GM19025 (cell line): ENCODE measurements around the gene ARRB2.

Experiments
- ATAC-seq: cut with Tn5 transposase; IDR thresholded peaks from one replicate; pipeline ENCODE4 v1.9.1; 2021; ENCODE audit warnings: mild to moderate bottlenecking, low read depth, moderate library complexity; ENCODE audit not compliant: unreplicated experiment

The ARRB2 gene

DNA sequence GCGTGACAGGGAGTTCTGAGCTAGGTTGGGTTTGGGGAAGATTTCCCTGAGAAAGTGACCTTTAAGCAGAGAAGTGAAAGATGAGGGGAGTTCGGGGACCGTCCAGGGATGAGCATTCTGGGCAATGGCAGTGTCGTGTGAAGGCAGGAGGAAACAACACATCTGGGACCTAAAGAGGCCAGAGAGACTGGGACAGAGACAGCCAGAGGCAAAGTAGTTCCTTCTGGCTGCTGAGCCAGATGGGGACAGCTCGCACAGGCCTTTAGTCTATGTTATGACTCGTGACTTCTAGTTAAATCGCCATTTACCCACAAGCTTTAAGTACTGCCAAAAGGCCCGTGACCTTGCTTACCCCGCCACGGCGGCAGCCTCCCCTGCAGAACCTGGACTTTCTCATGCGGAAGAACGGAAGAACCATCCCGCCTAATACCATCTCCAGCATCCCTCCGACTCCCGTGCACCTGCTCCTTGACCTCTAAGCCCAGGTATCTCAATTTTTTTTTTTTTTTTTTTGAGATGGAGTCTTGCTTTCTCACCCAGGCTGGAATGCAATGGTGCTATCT is 12.3 kb downstream of the ARRB2 start:
- no peak for ATAC-seq

DNA sequence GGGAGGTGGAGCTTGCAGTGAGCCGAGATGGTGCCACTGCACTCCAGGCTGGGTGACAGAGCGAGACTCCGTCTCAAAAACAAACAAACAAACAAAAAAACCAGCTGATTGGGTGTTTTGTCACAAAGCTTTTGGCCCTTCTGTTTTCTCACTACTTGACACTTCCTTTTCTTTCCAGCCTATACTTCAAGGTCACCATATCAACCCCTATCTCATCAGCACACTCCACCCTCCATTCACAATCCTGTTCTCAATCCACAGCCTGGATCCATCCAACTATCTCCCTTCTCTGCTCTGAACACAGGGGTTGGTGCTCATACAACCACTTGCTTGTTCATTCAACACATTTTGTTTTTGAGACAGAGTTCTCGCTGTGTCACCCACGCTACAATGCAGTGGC is 14.2 kb downstream of the ARRB2 start:
- ATAC-seq: no peak

DNA sequence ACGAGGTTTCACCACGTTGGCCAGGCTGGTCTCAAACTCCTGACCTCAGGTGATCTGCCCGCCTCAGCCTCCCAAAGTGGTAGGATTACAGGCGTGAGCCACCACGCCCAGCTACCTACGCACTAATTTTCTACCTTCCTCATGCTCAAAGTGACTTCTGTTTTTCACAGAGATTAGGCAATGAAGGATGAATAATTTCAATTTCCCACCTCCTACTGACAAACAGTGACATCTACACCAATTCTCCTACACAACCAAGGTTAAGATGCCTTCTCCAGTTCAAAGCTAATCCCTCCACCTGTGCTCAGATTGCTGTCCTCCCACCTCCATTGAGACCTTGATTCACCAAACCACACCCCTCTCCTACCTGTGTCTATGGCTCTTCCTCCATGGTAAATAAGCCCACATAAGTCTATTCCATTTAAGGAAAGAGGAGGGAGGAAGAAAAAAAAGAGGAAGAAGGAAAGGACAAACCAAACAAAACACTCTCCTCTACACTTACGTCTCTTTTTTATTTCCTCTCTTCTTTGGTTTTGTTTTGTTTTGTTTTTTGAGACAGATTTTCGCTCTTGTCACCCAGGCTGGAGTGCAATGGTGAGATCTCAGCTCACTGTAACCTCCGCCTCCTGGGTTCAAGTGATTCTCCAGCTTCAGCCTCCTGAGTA is 15.3 kb downstream of the ARRB2 start:
- ATAC-seq: no peak

DNA sequence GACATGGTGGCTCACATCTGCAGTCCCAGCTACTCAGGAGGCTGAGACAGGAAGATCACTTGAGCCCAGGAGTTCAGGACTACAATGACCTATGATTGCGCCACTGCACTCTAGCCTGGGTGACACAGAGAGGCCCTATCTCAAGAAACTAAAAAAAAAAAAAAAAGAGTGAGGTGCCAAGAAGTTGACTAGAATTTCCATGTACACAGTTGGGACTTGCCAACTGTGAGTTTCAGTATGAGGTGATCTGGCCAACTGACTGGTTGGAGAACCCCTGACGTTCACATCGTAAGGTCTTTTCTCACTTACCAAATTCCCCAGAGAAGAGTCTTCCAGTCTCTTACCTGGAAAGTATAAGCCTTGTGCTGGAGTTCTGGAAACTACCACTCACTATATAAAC is 17.7 kb downstream of the ARRB2 start:
- ATAC-seq: no peak

DNA sequence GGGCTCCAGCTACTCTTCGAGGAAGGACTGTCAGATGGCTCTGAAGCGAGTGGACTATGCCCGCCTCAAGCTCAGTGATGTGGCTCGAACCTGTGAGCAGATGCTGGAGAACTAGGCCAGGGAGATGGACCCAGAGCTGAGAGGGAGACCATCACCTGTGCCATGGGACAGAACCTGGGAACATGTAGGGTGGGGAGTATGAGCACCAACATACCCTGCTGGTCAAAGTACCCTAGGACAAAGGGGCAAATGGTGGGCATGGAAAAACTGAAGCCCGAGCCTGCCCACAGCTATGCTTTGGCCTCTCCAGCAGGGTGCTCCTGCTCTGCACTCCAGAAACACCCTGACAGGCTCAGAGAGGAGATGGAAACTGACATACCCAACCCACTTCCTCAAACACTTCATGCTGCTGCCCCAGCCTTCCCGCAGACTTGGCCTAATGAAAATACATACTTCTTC is 22.7 kb downstream of the ARRB2 start:
- ATAC-seq: no peak

DNA sequence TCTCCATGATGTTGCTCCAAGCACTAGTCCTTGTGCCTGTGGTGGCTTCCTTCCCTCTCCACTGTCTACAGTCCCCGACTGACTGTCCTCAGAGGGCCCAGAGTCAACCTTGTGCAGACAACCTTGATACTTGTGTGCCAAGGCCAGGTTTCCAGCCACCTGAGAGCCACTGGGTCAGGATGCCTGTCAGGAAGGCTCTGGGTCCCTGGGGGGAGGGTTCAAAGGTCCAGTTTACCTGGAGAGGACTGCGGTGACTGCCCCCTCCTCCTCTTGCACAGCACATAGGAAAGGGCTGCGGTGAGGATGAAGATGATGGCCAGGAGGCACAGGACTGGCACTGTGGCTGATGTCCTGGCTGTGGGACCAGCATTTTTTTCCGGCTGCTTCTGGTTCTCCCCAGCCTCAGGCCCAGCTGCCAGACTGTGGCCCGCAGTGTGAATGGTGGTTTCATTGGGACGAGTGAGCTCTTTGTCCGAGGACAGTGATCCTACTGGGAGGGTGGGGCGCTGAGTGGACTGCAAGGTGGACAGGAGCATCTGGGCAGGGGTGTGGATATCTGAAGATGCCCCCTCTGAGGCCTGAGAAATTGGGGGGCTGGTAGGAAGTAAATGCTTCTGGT is 24.5 kb downstream of the ARRB2 start:
- ATAC-seq: no peak

DNA sequence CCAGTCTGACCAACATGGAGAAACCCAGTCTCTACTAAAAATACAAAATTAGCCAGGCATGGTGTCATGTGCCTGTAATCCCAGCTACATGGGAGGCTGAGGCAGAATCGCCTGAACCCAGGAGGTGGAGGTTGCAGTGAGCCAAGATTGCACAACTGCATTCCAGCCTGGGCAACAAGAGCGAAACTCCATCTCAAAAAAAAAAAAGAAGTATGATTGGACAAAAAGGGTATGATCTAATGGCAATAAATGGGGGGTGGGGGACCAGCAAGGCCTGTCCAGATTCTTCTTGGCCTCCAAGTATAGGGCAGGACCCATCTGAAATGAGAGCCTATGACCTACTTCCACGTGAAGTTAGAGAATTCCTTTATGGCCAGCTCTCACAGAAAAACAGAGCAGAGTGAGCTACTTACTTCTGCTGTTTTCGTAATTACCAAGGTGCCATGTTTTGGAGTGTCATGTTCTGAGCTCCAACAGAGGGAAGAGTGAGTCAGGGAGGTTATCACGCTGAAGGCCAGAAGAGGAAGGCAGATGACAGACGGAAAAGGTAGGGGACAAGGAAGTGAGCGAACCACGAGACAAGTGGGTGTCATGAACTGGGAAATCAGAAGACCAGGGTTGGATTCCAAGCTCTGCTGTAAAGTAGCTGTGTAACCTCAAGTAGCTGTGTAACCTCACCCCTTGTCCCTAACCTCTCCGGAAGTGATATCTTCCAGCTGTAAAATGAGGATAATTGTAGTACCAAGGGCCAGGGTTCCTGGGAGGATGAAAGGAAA is 25.6 kb downstream of the ARRB2 start:
- ATAC-seq: no peak

DNA sequence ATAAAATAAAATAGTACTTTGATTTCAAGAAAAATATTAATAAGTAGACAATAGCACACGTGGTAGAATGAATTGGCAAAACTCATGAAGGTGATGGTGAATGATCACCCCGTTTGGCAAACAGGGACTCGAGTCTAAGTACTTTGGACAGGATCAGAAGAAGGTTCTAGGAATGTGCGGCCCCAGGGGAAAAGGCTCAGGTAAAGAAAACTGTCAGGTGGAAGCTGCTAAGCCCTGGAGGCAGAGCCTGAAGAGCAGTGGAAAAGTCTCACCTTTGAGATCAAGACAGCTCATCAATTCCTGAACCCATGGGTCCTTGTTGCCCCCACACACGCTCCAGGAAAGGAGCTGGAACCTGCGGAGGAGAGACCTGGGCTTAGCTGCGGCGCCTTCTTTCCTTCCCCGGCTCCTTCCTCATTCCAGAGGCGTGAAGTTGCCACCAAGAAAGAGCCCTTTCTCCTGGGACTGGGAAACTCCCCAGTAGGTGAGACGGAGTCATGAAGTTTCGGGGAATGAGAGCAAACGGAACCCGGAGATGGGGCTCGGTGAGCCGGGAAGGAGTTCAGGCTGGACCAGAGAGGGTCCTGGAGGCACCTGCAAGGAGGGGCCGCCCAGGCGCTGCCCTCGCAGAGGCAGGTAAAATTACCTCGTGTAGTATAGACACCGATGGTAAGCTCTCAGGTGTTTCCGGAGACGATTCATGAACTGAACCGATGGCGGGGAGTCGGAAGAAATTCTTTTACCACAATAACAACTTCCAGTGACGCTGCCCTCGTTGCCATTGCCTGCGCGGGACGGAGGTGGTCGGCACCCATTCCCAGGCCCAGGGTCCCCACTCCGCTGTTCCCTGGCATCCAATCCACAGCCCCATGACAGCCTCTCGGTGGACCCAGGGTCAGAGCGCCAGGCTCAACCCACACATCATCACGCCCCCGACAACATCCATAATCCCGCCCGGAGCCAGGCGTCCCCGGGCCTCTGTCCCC is 28.0 kb downstream of the ARRB2 start:
- ATAC-seq: no peak

DNA sequence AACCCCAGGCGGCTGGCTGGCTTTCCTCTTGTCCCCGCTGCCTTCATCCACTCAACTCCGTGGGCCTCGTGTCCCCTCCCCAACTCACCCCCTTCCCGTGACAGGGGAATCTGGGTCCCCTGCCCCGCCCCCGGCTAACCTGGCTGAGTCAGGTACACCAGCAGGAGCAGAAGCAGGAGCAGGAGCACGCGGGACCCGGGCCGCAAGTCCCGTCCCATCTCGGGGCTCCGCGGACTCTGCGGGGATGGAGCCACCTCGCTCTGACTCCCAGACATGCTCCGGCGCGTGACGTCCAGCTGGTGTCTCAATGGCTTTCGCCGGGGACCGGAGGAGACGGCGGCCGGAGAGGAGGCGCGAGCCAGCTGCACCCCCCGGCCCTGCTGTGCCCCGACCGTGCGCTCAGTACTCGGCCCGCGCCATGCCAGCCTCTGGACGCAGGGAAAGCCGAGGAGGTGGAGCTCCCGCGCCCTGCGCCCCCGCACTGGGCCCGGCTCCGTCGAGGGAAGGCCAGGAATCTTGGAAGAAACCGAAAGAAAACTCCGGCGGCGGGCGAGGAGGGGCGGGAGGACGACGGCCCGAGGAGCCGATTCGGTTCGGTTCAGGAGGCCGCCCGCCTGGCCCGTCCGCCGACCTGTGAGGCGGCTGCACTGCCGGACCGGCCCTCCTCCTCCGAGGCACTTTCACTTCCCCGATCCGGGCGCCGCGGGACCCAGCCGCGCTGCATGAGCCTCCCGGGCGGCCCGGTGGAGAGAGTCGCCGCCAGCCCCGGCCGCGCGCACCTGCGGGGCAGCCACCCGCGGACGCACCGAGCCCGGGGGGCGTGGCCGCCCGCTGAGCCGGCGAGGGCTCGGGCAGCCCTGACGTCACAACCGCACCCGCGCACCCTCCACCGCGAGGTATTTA is 28.9 kb downstream of the ARRB2 start, which contains the start of the genes CXCL16 and ZMYND15:
CXCL16 (minus strand) TSS at position 807 of the 903 bp plus-strand sequence; CDS start at position 218, 589 bp downstream.
ZMYND15 (plus strand) TSS at position 712 of the 903 bp plus-strand sequence. CDS start 716 bp downstream, outside the sequence.
- ATAC-seq: no peak

DNA sequence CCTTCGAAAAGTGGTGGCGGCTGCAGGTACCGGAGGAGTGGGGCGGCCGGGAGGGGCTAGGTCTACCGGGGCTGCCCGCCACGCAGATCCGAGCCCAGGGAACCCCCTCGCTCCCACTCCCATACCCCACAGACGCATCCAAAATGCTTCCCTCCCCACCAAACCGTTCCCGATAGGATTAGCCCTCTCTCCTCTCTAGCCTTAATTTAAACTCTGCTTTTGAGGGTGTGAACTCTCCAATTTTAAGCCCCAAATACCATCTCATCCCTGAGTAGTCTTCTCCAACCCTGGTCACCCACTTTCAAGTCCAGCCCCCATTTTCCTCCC is 29.6 kb downstream of the ARRB2 start:
- no peak for ATAC-seq

DNA sequence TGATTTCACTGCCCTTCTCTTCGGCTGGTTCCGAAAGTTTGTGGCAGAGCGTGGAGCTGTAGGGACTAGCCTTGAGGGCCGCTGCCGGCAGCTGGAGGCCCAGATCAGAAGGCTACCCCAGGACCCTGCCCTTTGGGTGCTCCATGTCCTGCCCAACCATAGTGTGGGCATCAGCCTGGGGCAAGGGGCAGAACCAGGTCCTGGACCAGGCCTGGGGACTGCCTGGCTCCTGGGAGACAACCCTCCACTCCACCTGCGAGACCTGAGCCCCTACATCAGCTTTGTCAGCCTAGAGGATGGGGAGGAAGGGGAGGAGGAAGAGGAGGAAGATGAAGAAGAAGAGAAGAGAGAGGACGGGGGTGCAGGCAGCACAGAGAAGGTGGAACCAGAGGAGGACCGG is 30.2 kb downstream of the ARRB2 start:
- ATAC-seq: no peak

DNA sequence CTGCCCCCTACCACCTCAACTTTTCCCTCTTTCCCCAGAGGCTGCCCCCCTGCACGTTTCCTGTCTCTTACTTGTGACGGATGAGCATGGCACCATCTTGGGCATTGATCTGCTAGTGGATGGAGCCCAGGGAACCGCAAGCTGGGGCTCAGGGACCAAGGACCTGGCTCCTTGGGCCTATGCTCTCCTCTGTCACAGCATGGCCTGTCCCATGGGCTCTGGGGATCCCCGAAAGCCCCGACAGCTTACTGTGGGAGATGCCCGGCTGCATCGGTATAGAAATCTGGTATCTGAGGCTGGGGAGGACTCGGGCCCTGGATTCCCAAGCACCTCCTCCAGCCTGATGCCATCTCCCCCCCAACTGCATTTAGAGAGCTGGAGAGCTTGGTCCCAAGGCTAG is 31.1 kb downstream of the ARRB2 start:
- ATAC-seq: no peak

DNA sequence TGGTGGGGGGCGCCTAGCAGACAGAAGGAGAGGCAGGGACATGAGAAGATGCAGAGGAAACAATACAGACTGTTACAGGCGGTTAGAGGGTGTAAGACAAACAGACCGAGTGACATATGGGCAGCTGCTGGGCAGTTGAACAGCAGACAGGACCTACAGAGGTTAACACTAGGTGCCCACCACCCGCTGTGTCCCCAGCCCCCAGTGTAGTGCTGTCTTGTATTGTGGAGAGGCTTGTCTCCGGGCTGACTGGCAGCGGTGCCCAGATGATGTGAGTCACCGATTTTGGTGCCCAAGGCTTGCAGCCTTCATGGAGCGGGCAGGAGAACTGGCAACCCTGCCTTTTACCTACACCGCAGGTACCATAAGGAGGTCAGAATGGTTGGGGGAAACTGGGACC is 31.7 kb downstream of the ARRB2 start:
- no peak for ATAC-seq

DNA sequence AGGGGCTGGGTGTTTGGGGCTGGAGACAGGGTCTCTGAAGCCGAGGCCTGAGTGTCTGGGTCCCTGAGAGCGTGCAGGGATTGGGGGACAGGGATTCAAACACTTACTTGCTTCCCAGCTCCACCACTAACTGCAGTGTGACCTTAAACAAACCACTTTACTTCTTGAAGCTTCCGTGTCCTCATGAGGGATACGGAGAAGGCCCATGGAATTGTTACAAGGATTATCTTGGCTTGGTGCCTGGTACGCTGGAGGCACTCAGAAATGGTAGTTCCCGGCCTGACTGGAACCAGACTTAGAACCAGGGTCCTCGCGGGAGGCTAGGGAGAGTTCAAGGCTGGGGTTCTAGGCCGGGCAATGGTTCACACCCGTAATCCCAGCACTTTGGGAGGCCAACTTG is 32.2 kb downstream of the ARRB2 start:
- ATAC-seq: no peak

DNA sequence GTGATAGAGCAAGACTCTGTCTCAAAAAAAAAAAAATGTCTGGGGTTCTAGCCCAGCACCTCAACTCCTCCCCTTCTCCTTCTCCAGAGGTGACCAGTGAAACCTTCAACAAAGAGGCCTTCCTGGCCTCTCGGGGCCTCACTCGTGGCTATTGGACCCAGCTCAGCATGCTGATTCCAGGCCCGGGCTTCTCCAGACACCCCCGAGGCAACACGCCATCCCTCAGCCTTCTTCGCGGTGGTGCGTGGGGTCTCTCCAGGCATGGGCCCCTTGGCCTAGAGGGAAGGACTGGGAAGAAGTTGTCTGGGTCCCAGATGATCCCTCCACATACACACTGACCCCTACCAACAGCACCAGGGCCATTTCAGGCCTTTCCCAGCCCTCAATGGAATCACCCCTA is 32.8 kb downstream of the ARRB2 start:
- ATAC-seq: no peak

DNA sequence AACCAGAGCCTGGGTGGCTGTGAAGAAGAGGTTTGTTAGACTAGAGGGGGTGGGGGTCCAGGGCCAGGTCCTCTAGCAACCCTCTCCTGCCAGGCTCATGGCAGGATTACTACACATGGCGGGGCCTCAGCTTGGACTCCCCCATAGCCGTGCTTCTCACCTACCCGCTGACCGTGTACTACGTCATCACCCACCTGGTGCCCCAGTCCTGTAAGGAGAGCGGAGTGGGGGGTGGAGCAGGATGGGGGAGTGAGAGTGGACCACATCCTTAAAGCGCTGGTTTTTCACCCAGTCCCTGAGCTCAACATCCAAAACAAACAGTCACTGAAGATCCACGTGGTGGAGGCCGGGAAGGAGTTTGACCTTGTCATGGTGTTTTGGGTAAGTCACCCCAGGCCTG is 33.5 kb downstream of the ARRB2 start:
- ATAC-seq: no peak

DNA sequence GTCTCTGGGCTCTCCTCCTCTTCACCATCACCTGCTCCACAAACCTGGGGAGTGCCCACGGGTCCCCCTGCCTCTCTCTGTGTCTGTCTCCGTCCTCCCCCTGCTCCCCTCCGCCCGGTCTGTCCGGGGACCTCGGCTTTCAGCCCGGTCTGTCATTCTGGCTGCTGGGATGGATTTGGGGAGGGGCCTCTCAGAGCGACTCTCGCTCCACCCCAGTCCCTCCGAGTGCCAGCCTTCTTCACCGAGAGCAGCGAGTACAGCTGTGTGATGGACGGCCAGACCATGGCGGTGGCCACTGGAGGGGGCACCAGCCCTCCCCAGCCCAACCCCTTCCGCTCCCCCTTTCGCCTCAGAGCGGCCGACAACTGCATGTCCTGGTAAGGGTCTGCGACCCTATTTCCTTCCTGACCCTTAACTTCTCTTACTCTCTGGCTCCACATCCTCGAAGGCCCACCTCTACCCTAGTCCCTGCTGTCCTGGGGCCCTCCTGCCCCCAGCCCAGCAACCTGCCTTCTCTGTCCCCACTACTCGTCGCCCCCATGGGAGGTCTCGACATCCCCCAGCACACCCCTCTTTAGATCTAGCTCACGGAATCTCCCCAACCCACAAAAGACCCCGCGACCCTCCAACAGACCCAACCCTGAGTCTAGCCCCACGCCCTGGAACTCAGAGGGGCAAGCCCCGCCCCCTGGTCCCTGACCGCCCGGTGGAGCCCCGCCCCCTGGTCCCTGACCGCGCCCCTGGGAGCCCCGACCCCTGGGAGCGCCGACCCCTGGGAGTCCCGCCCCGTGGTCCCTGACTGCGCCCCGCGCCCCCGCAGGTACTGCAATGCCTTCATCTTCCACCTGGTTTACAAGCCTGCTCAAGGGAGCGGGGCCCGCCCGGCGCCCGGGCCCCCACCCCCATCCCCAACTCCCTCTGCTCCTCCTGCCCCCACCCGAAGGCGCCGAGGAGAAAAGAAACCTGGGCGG is 34.9 kb downstream of the ARRB2 start:
- no peak for ATAC-seq

DNA sequence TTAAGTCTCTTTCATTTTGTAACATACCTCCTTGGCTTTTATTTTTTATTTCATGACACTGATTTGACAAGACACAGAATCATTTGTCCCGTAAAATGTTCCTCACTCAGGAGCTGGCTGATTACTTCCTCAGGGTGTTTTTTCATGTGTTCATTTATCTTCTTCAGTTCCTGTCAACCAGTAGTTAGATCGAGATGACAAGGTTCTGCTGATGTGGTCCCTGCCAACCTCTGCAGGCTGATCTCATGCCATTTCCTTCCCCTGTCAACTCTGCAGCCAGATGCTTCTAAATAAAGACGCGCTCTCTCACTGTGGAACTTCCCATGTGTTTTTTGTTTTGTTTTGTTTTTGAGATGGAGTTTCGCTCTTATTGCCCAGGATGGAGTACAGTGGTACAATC is 37.4 kb downstream of the ARRB2 start:
- ATAC-seq: no peak
